Pancreas (tissue), 10 donors: ENCODE measurements around the gene HIVEP3. TPM values are rescaled to one million over a fixed set of nuclear protein-coding genes. Genes with fewer than 3 reads are reported as not detected.
A peak's percentile ranks its signal among the peaks of the same experiment; 100 is the strongest.

ENCODE experiments used
- ATAC-seq, 4 donors: fragments of 200-7000 bp; cut with Tn5 transposase; one replicate each; pipeline versions ENCODE4 v1.8.0 to v1.9.1; 2020; ENCODE audit warnings: mild to moderate bottlenecking in 4 of 4, moderate library complexity in 4 of 4
- DNase-seq, 6 donors: peaks; one replicate each; pipeline ENCODE4 v3.0.0-alpha.2; 2020
- FAIRE-seq: peaks from 2 replicates; lab custom pipeline; 2012; peaks lifted over from hg19 to GRCh38; lab: Jason Lieb, UNC
- H3K27ac ChIP-seq, 4 donors: fragments of 200-600 bp; sonication (generic); 1 replicate in 3 of 4; 2 replicates in 1 of 4; pipeline versions ENCODE4 v1.5.0 to v1.8.0; 2020
- H3K27me3 ChIP-seq, 4 donors: fragments of 200-600 bp; one replicate each; pipeline ENCODE4 v1.8.0; 2021
- H3K36me3 ChIP-seq, 3 donors: fragments of 200-600 bp; sonication (generic) in 1 of 3; one replicate each; pipeline versions ENCODE4 v1.5.0 to v1.8.0; 2020 to 2021
- H3K4me1 ChIP-seq, 3 donors: fragments of 200-600 bp; one replicate each; pipeline ENCODE4 v1.8.0; 2021
- H3K4me3 ChIP-seq, 4 donors: fragments of 200-600 bp; sonication (generic) in 2 of 4; one replicate each; pipeline versions ENCODE4 v1.5.0 to v1.8.0; 2020 to 2021
- H3K9me3 ChIP-seq, 4 donors: fragments of 200-600 bp; one replicate each; pipeline ENCODE4 v1.8.0; 2021
- WGBS, 2 donors: extraction: QIAGEN DNeasy Blood & Tissue Kit; methylation state at CpG; one replicate each; pipeline ENCODE4 v1.1.7; 2013; 5-methylcytosine and 5-hydroxymethylcytosine counted together
- intact Hi-C, 3 donors: fragments of 100-400 bp; cut with DNase I; formaldehyde crosslinking; loops; one replicate each; pipeline versions ENCODE4 v1.11.1 to v1.14.2; 2022
- polyA plus RNA-seq, 2 donors: library from polyadenylated mRNA; stranded (reverse); fragments of 200-250 nt; gene quantifications; one replicate each; pipeline ENCODE4 v1.2.3, GENCODE V29; 2013
- total RNA-seq, 6 donors: library from RNA; stranded (reverse); fragmentation: NEBNext Ultra II Directional in 4 of 6; extraction: Animal tissue kit (Norgen Biotek cat#: 25700) in 4 of 6; gene quantifications; one replicate each; pipeline versions ENCODE4 v1.2.1 to v1.2.4, GENCODE V29; 2021 to 2023
- TF ChIP-seq, protein P1 (sequence below), 4 donors: fragments of 200-600 bp; sonication (generic) in 3 of 4; IDR thresholded peaks; one replicate each; pipeline versions ENCODE4 v1.5.0 to v1.8.0; 2021; ENCODE audit warnings: antibody characterized with exemption in 4 of 4
- donor health status: healthy with polysubstance abuse.
- donor health status: DM: no; HTN: no; CAD: no; lungs with moderate emphysema.
- donor health status: DM: no; HTN: no; CAD: no.
- donor health status: control.
- donor health status: control.
- donor health status: Bipolar disorder and iron deficiency.
- donor health status: DM: yes; HTN: yes; CAD: no.
- donor health status: DM: no; HTN: no; CAD: no.
- donor health status: DM: no; HTN: no; CAD: no.
- donor health status: DM: yes; HTN: yes; CAD: no.

Gene HIVEP3
- total and polyA plus RNA-seq, 8 donors, result 2.7 to 5.0 (median 3.1) TPM

DNA sequence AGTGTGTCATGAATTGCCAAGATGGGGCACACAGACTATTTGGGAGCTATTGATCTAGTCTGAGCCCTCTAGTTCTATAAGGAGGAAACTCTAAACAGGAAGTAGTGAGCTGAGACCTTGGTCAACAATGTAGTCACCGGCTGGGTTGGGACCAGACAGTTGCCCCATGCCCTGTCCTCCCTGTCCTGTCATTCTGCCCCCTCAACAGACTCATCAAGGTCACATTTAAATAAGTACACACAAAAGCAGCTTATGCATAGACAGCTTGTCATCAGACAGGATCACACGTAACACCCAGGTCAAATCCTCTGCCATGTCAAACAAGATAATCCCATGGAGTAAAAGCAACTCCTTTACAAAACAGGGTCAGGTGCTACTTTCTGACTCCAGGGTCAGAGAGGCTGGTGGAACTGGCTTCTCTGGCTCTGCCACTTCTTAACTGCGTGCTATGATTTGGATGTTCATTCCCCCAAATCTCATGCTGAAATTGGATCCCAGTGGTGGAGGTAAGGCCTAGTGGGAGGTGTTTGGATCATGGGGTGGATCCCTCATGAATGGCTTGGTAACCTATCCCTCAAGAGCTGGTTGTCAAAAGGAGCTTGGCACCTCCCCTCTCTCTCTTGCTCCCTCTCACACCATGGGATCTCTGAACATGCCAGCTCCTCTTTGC lies 128.9 kb downstream of the HIVEP3 start:
- Histone ChIP-seq H3K9me3 (no peaks in the 10 kb centered on the region), H3K36me3 (no peaks in the 10 kb centered on the region), H3K27ac (no peak overlapping the region), H3K27me3 (no peaks in the 10 kb centered on the region), H3K4me3 (no peak overlapping the region), H3K4me1 (no peaks in the 10 kb centered on the region)
- DNase-seq (no peak), FAIRE-seq (no peak), ATAC-seq (no peak)
- 67 to 72% methylated on average over 3 of the region's 3 CpGs for WGBS, 2 donors
- intact Hi-C loops, result loop anchor here in 1 of 3 donors (10.0 kb wide), 1 partner anchor 215 kb away; no protein-coding TSS in a partner anchor
- TF ChIP-seq, protein P1, sequence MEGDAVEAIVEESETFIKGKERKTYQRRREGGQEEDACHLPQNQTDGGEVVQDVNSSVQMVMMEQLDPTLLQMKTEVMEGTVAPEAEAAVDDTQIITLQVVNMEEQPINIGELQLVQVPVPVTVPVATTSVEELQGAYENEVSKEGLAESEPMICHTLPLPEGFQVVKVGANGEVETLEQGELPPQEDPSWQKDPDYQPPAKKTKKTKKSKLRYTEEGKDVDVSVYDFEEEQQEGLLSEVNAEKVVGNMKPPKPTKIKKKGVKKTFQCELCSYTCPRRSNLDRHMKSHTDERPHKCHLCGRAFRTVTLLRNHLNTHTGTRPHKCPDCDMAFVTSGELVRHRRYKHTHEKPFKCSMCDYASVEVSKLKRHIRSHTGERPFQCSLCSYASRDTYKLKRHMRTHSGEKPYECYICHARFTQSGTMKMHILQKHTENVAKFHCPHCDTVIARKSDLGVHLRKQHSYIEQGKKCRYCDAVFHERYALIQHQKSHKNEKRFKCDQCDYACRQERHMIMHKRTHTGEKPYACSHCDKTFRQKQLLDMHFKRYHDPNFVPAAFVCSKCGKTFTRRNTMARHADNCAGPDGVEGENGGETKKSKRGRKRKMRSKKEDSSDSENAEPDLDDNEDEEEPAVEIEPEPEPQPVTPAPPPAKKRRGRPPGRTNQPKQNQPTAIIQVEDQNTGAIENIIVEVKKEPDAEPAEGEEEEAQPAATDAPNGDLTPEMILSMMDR (IDR thresholded peaks at IDR 0.05), result no peak

DNA sequence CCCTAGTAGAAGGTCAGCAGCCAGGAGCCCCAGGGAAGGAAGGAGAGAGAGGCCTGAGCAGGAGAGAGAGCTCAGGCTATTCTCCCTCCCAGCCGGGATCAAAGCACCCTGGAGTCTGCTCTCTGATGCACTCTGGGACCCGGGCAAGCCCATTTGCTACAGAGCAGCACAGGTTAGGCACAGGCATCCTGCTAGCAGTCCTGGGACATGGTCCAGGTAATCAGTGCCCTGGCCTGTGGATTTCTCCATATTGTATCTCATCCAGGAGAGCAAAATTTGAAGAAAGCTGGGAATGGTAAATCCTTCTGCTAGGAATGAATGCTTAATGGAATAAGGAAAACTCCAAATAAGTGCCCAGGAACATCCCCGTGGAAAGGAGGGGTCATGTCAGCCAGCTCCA lies 130.3 kb downstream of the HIVEP3 start:
- Histone ChIP-seq H3K27me3 (no peaks in the 10 kb centered on the region), H3K36me3 (no peaks in the 10 kb centered on the region), H3K9me3 (no peaks in the 10 kb centered on the region), H3K4me3 (no peak overlapping the region), H3K4me1 (no peaks in the 10 kb centered on the region), H3K27ac (no peak overlapping the region)
- WGBS, 2 donors, result 86 to 88% methylated on average over 3 of the region's 3 CpGs
- TF ChIP-seq, protein P1 (IDR thresholded peaks at IDR 0.05), result no peak
- no peak for DNase-seq
- intact Hi-C loops, result no loop called here
- FAIRE-seq, result no peak
- ATAC-seq, result no peak

DNA sequence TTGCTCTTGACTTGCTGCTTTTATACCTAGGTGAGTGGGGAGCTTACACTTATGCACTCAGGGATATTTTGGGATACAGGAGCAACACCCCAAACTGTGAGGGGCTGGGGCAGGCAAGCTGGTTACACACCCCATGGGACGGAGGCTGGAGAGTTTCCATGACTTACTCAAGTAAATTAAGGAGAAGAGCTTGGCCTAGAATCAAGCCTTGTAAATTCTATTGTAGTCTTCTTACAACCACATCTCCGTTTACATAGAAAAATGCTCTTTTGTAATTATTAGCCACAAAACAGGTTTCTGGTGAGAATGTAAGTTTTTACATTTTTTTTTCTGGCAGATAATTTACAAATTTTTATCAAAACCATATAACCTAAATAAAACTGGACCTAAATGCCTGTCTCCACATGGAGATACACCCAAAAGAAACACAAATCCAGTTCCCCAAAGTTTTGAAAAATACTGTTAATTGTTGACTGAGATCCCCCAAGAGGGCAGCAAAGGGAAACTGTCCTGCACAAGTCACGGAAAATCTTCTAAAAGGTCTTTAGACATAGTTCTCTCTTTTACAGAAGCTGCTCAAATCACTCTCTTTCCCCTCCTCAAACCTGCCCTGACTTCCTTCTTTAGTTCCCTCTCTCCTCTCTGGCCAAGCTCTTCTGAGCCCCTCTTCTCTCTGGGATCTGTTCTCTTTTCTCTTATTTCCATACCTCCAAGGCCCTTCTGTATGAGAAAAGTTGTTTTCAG lies 134.0 kb downstream of the HIVEP3 start:
- H3K4me1 ChIP-seq, result no peaks in the 10 kb centered on the region
- H3K36me3 ChIP-seq, result no peaks in the 10 kb centered on the region
- FAIRE-seq (no peak), DNase-seq (no peak), ATAC-seq (no peak)
- no peak overlapping the region for H3K4me3 ChIP-seq
- no peak overlapping the region for H3K27ac ChIP-seq
- no peaks in the 10 kb centered on the region for H3K9me3 ChIP-seq
- 79 to 89% methylated on average over 3 of the region's 3 CpGs for WGBS, 2 donors
- TF ChIP-seq, protein P1 (IDR thresholded peaks at IDR 0.05), result no peak
- intact Hi-C loops, result no loop called here
- H3K27me3 ChIP-seq, result no peaks in the 10 kb centered on the region

GRCh38 chr1:41783189-41783639 lies 135.5 kb downstream of the HIVEP3 start:
- TF ChIP-seq, protein P1 (IDR thresholded peaks at IDR 0.05), result no peak
- intact Hi-C loops, result no loop called here
- WGBS, 2 donors, result 71 to 73% methylated on average over 11 of the region's 11 CpGs

More at GRCh38 chr1:41783189-41783639, 135.5 kb downstream of the HIVEP3 start:
- ATAC-seq (peak in 2 of 4 donors; percentile 26 to 50), DNase-seq (no peak), FAIRE-seq (no peak)
- H3K4me3 ChIP-seq, result no peak overlapping the region
- H3K36me3 ChIP-seq, result no peaks in the 10 kb centered on the region
- no peak overlapping the region for H3K27ac ChIP-seq
- H3K9me3 ChIP-seq, result no peaks in the 10 kb centered on the region
- peaks cover 0 to 4% (median 2%) of the 10 kb centered on the region in 3 donors for H3K4me1 ChIP-seq
- no peaks in the 10 kb centered on the region for H3K27me3 ChIP-seq
